KMS-11 (cell line): ENCODE results near the gene CSAG1.
"Not testable (repeated sequence)": the region's sequence is repeated elsewhere in the genome, so short reads cannot be mapped to it uniquely, and the experiment has no call there.

Experiments
- H2AFZ ChIP-seq: fragments of 200-600 bp; sonication (generic); 2 replicates; pipeline ENCODE4 v1.6.1; 2016; ENCODE audit warnings: antibody characterized with exemption, mixed run types, low read depth
- H3K27ac ChIP-seq: fragments of 200-600 bp; sonication (generic); 2 replicates; pipeline ENCODE4 v1.6.1; 2016; ENCODE audit warnings: mild to moderate bottlenecking, mixed run types
- H3K27me3 ChIP-seq: fragments of 200-600 bp; sonication (generic); 2 replicates; pipeline ENCODE4 v1.6.1; 2017; ENCODE audit warnings: mild to moderate bottlenecking, low read depth, mixed run types, moderate library complexity; ENCODE audit not compliant: insufficient read depth
- H3K36me3 ChIP-seq: fragments of 200-600 bp; sonication (generic); 2 replicates; pipeline ENCODE4 v1.6.1; 2017; ENCODE audit warnings: mild to moderate bottlenecking, mixed run types; ENCODE audit not compliant: insufficient read depth
- H3K4me1 ChIP-seq: fragments of 200-600 bp; sonication (generic); 2 replicates; pipeline ENCODE4 v1.6.1; 2016; ENCODE audit warnings: mild to moderate bottlenecking, low read depth, mixed run types; ENCODE audit not compliant: poor library complexity, severe bottlenecking
- H3K4me2 ChIP-seq: fragments of 200-600 bp; sonication (generic); 2 replicates; pipeline ENCODE4 v1.7.0; 2016; ENCODE audit warnings: mild to moderate bottlenecking, mixed run types
- H3K4me3 ChIP-seq: fragments of 200-600 bp; sonication (generic); IDR thresholded peaks from 2 replicates; pipeline ENCODE4 v1.6.1; 2017; ENCODE audit warnings: low read depth, low read length, mixed read lengths; ENCODE audit not compliant: insufficient read depth
- H3K79me2 ChIP-seq: fragments of 200-600 bp; sonication (generic); 2 replicates; pipeline ENCODE4 v1.6.1; 2016; ENCODE audit warnings: low read depth, mixed run types; ENCODE audit not compliant: insufficient read depth
- H3K9ac ChIP-seq: fragments of 200-600 bp; sonication (generic); 2 replicates; pipeline ENCODE4 v1.6.1; 2016; ENCODE audit warnings: mild to moderate bottlenecking, mixed run types
- H4K20me1 ChIP-seq: fragments of 200-600 bp; sonication (generic); 2 replicates; pipeline ENCODE4 v1.6.1; 2016; ENCODE audit warnings: mild to moderate bottlenecking, mixed run types; ENCODE audit not compliant: insufficient read depth
- CTCF ChIP-seq: fragments of 200-600 bp; sonication (generic); conservative IDR thresholded peaks from 2 replicates; pipeline ENCODE4 v1.6.1; 2017; ENCODE audit warnings: low read depth, mild to moderate bottlenecking, antibody characterized with exemption, low read length, moderate library complexity, mixed read lengths

Gene CSAG1

DNA sequence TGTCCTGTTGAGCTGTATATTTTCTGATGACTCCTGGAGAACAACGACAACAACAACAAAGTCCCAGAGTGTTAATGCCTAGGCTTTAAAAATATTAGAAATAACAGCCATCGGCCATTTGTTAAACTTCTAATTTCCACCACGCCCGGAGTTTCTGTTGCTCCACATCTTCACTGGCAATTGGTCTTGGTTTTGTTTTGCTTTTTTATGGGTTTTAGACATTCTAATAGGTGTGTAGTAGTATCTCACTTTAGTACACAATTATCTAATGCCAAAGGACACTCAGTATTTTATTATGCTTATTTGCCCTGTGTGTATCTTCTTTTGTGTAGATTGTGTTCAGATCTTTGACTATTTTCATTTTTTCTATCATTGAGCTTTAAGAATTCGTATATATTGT lies 5.0 kb upstream of the CSAG1 start:
- Histone ChIP-seq H3K4me2 (no peak overlapping the region), H3K36me3 (no peaks in the 10 kb centered on the region), H3K79me2 (no peaks in the 10 kb centered on the region), H3K4me1 (no peaks in the 10 kb centered on the region), H4K20me1 (no peaks in the 10 kb centered on the region), H2AFZ (no peak overlapping the region), H3K27ac (no peak overlapping the region), H3K27me3 (no peaks in the 10 kb centered on the region), H3K4me3 (no peak overlapping the region), H3K9ac (no peak overlapping the region)
- no peak for TF ChIP-seq CTCF

- H3K9ac ChIP-seq, H3K4me3 ChIP-seq, H4K20me1 ChIP-seq, H3K4me1 ChIP-seq, H3K79me2 ChIP-seq, H3K27ac ChIP-seq, H3K36me3 ChIP-seq, H2AFZ ChIP-seq, H3K4me2 ChIP-seq, H3K27me3 ChIP-seq: not testable (repeated sequence)
Observed at GRCh38 chrX:152736528-152736927, 3.0 kb upstream of the CSAG1 start.

DNA sequence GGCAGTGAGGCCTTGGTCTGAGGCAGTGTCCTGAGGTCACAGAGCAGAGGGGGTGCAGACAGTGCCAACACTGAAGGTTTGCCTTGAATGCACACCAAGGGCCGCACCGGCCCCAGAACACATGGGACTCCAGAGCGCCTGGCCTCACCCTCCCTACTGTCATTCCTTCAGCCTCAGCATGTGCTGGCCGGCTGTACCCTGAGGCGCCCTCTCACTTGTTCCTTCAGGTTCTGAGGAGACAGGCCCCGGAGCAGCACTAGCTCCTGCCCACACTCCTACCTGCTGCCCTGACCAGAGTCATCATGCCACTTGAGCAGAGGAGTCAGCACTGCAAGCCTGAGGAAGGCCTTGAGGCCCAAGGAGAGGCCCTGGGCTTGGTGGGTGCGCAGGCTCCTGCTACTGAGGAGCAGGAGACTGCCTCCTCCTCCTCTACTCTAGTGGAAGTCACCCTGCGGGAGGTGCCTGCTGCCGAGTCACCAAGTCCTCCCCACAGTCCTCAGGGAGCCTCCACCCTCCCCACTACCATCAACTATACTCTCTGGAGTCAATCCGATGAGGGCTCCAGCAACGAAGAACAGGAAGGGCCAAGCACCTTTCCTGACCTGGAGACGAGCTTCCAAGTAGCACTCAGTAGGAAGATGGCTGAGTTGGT lies 2.5 kb upstream of the CSAG1 start:
- Histone ChIP-seq H3K9ac (no peak overlapping the region), H3K27me3 (no peaks in the 10 kb centered on the region), H3K36me3 (no peaks in the 10 kb centered on the region), H4K20me1 (no peaks in the 10 kb centered on the region), H3K4me3 (no peak overlapping the region), H3K79me2 (no peaks in the 10 kb centered on the region), H3K4me2 (no peak overlapping the region), H3K4me1 (no peaks in the 10 kb centered on the region), H2AFZ (no peak overlapping the region), H3K27ac (no peak overlapping the region)
- TF ChIP-seq CTCF, result no peak

DNA sequence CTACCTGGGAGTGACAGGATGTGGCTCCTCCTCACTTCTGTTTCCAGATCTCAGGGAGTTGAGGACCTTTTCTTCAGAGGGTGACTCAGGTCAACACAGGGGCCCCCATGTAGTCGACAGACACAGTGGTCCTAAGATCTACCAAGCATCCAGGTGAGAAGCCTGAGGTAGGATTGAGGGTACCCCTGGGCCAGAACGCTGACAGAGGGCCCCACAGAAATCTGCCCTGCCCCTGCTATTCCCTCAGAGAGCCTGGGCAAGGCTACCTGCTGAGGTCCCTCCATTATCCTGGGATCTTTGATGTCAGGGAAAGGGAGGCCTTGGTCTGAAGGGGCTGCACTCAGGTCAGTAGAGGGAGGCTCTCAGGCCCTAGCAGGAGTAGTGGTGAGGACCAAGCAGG lies 1.6 kb upstream of the CSAG1 start:
- no peak overlapping the region for H3K9ac ChIP-seq
- H3K4me3 ChIP-seq, result no peak overlapping the region
- no peak overlapping the region for H3K4me2 ChIP-seq
- no peak for TF ChIP-seq CTCF
- H3K36me3 ChIP-seq, result no peaks in the 10 kb centered on the region
- H2AFZ ChIP-seq, result no peak overlapping the region
- H3K79me2 ChIP-seq, result no peaks in the 10 kb centered on the region
- H4K20me1 ChIP-seq, result no peaks in the 10 kb centered on the region
- H3K27me3 ChIP-seq, result no peaks in the 10 kb centered on the region
- H3K27ac ChIP-seq, result no peak overlapping the region
- no peaks in the 10 kb centered on the region for H3K4me1 ChIP-seq

DNA sequence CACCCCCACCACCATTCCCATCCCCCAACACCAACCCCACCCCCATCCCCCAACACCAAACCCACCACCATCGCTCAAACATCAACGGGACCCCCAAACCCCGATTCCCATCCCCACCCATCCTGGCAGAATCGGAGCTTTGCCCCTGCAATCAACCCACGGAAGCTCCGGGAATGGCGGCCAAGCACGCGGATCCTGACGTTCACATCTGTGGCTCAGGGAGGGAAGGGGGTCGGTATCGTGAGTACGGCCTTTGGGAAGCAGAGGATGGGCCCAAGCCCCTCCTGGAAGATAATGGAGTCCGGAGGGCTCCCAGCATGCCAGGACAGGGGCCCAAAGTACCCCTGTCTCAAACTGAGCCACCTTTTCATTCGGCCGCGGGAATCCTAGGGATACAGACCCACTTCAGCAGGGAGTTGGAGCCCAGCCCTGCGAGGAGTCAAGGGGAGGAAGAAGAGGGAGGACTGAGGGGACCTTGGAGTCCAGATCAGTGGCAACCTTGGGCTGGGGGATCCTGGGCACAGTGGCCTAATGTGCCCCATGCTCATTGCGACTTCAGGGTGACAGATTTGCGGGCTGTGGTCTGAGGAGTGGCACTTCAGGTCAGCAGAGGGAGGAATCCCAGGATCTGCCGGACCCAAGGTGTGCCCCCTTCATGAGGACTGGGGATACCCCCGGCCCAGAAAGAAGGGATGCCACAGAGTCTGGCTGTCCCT lies 780 bp upstream of the CSAG1 start:
- H3K36me3 ChIP-seq, H3K79me2 ChIP-seq, H3K4me3 ChIP-seq, H3K4me1 ChIP-seq, H3K9ac ChIP-seq, H2AFZ ChIP-seq, H3K27ac ChIP-seq, H3K27me3 ChIP-seq, H3K4me2 ChIP-seq, H4K20me1 ChIP-seq: not testable (repeated sequence)
